Calu3 (cell line): ENCODE data around the gene SMAD2. TPM values are rescaled to one million over a fixed set of nuclear protein-coding genes. Genes with fewer than 3 reads are reported as not detected.

Experiments
- BruUV-seq: library from RNA; stranded (reverse); fragments of 400-500 nt; replicated peaks from 2 replicates; lab custom pipeline; 2021; lab: Mats Ljungman, UMichigan
- CTCF ChIA-PET: fragments of 300-600 bp; sonication (Branson Sonifier 250); formaldehyde crosslinking; loops from one replicate; lab custom pipeline; 2022; ENCODE audit warnings: antibody characterized with exemption; lab: Charles Lee
- DNase-seq: peaks from one replicate; pipeline ENCODE4 v3.0.0; 2022
- H3K27ac Mint-ChIP-seq: one replicate; pipeline ENCODE4 v1.8.0; 2022; ENCODE audit warnings: mixed read lengths; ENCODE audit not compliant: unreplicated experiment
- H3K27me3 Mint-ChIP-seq: one replicate; pipeline ENCODE4 v1.8.0; 2022; ENCODE audit warnings: mixed read lengths; ENCODE audit not compliant: unreplicated experiment
- H3K36me3 Mint-ChIP-seq: one replicate; pipeline ENCODE4 v1.8.0; 2022; ENCODE audit warnings: mild to moderate bottlenecking, moderate library complexity, mixed read lengths; ENCODE audit not compliant: insufficient read depth, unreplicated experiment
- H3K4me1 Mint-ChIP-seq: one replicate; pipeline ENCODE4 v1.8.0; 2022; ENCODE audit warnings: mild to moderate bottlenecking, low read depth, mixed read lengths; ENCODE audit not compliant: unreplicated experiment
- H3K4me3 Mint-ChIP-seq: one replicate; pipeline ENCODE4 v1.8.0; 2022; ENCODE audit warnings: mild to moderate bottlenecking, low read depth, moderate library complexity, mixed read lengths; ENCODE audit not compliant: unreplicated experiment
- H3K9me3 Mint-ChIP-seq: one replicate; pipeline ENCODE4 v1.8.0; 2022; ENCODE audit warnings: low read depth, mixed read lengths; ENCODE audit not compliant: unreplicated experiment
- CTCF ChIP-seq: fragments of 200-600 bp; IDR thresholded peaks from one replicate; pipeline ENCODE4 v1.8.0; 2022; ENCODE audit warnings: antibody characterized with exemption; ENCODE audit not compliant: unreplicated experiment
- intact Hi-C: fragments of 100-400 bp; cut with micrococcal nuclease; formaldehyde crosslinking; loops from one replicate; pipeline ENCODE4 v1.10.0; 2022; ENCODE audit not compliant: unreplicated experiment
- total RNA-seq: library from RNA; stranded (reverse); gene quantifications from 2 replicates; pipeline ENCODE4 v1.2.3, GENCODE V29; 2022

The SMAD2 gene
- total RNA-seq, 1 experiment from 2014 or later: 134 TPM

- peaks cover 13% of the 10 kb centered on the region for H3K36me3 Mint-ChIP-seq
- no peaks in the 10 kb centered on the region for H3K27me3 Mint-ChIP-seq
- CTCF ChIA-PET: no interaction called here
- H3K4me3 Mint-ChIP-seq: no peak overlapping the region
- no peak overlapping the region for H3K27ac Mint-ChIP-seq
- no peaks in the 10 kb centered on the region for H3K9me3 Mint-ChIP-seq
- intact Hi-C loops: loop anchor here (10.0 kb wide), 1 partner anchor 62 kb away; no protein-coding TSS in a partner anchor
- no TSS peak for BruUV-seq
- H3K4me1 Mint-ChIP-seq: peaks cover 32% of the 10 kb centered on the region
- TF ChIP-seq CTCF: no peak
- no peak for DNase-seq
These were observed 43.2 kb downstream of the SMAD2 start for GRCh38 chr18:47887227-47887626.

- CTCF ChIA-PET: no interaction called here
- H3K27ac Mint-ChIP-seq: peak overlapping the region; percentile 88
- H3K4me1 Mint-ChIP-seq: peaks cover 52% of the 10 kb centered on the region
- DNase-seq: peak; percentile 40
- H3K36me3 Mint-ChIP-seq: peaks cover 11% of the 10 kb centered on the region
- intact Hi-C loops: loop anchor here (2.0 to 10.0 kb wide), 3 partner anchors 45 to 118 kb away; no protein-coding TSS in a partner anchor
- no peak for TF ChIP-seq CTCF
- H3K4me3 Mint-ChIP-seq: peak overlapping the region; percentile 2
- no TSS peak for BruUV-seq
- H3K27me3 Mint-ChIP-seq: no peaks in the 10 kb centered on the region
- H3K9me3 Mint-ChIP-seq: no peaks in the 10 kb centered on the region
These were observed 46.6 kb downstream of the SMAD2 start for GRCh38 chr18:47883771-47884413.

GRCh38 chr18:47882641-47883040, 47.8 kb downstream of the SMAD2 start:
- BruUV-seq: no TSS peak
- Mint-ChIP-seq H3K9me3 (no peaks in the 10 kb centered on the region), H3K27me3 (no peaks in the 10 kb centered on the region), H3K4me3 (no peak overlapping the region), H3K4me1 (peaks cover 52% of the 10 kb centered on the region), H3K27ac (no peak overlapping the region), H3K36me3 (peaks cover 6% of the 10 kb centered on the region)
- TF ChIP-seq CTCF: no peak
- DNase-seq: no peak
- CTCF ChIA-PET: no interaction called here
- intact Hi-C loops: loop anchor here (5.0 to 10.0 kb wide), 2 partner anchors 58 to 120 kb away; no protein-coding TSS in a partner anchor

GRCh38 chr18:47881752-47882455, 48.6 kb downstream of the SMAD2 start:
- DNase-seq: peak; percentile 73
- Mint-ChIP-seq H3K4me1 (peaks cover 52% of the 10 kb centered on the region), H3K36me3 (no peaks in the 10 kb centered on the region), H3K4me3 (no peak overlapping the region), H3K27ac (peak overlapping the region; percentile 72), H3K27me3 (no peaks in the 10 kb centered on the region), H3K9me3 (no peaks in the 10 kb centered on the region)
- BruUV-seq: no TSS peak
- CTCF ChIA-PET: no interaction called here
- intact Hi-C loops: loop anchor here (5.0 to 10.0 kb wide), 2 partner anchors 57 to 120 kb away; no protein-coding TSS in a partner anchor
- no peak for TF ChIP-seq CTCF
